Liver (tissue), 3 donors: Measurements from ENCODE around the gene CX3CL1.

Source experiments
- CTCF ChIP-seq: fragments of 150-350 bp; IDR thresholded peaks from 2 replicates; pipeline ENCODE4 v1.5.1; 2017; ENCODE audit warnings: improper control_type of control experiment, low read depth, low read length; ENCODE audit not compliant: missing input control
- EGR1 ChIP-seq, 2 donors: IDR thresholded peaks; 2 replicates each; pipeline ENCODE4 v1.6.1; 2016 to 2018; ENCODE audit warnings: antibody characterized with exemption in 2 of 2, low read depth in 2 of 2
- GABPA ChIP-seq, 2 donors: IDR thresholded peaks in 1 of 2; conservative IDR thresholded peaks in 1 of 2; 2 replicates each; pipeline ENCODE4 v1.6.1; 2016; ENCODE audit warnings: antibody characterized with exemption in 2 of 2, mild to moderate bottlenecking in 1 of 2, moderate library complexity in 1 of 2
- HNF4G ChIP-seq: IDR thresholded peaks from 2 replicates; pipeline ENCODE4 v1.6.1; 2016; ENCODE audit warnings: antibody characterized with exemption
- JUND ChIP-seq, 2 donors: IDR thresholded peaks; 2 replicates each; pipeline ENCODE4 v1.6.1; 2016; ENCODE audit warnings: antibody characterized with exemption in 2 of 2
- MAX ChIP-seq: IDR thresholded peaks from 2 replicates; pipeline ENCODE4 v1.6.1; 2016; ENCODE audit warnings: antibody characterized with exemption
- RAD21 ChIP-seq, 2 donors: IDR thresholded peaks; 2 replicates each; pipeline ENCODE4 v1.6.1; 2016; ENCODE audit warnings: antibody characterized with exemption in 2 of 2, mild to moderate bottlenecking in 2 of 2
- REST ChIP-seq: IDR thresholded peaks from 2 replicates; pipeline ENCODE4 v1.6.1; 2016; ENCODE audit warnings: antibody characterized with exemption, mild to moderate bottlenecking
- SP1 ChIP-seq: IDR thresholded peaks from 2 replicates; pipeline ENCODE4 v1.6.1; 2018; ENCODE audit warnings: antibody characterized with exemption, mild to moderate bottlenecking
- TAF1 ChIP-seq: conservative IDR thresholded peaks from 2 replicates; pipeline ENCODE4 v1.6.1; 2016; ENCODE audit warnings: antibody characterized with exemption, mild to moderate bottlenecking
- YY1 ChIP-seq: IDR thresholded peaks from 2 replicates; pipeline ENCODE4 v1.6.1; 2016; ENCODE audit warnings: antibody characterized with exemption, mild to moderate bottlenecking
- ZBTB33 ChIP-seq: IDR thresholded peaks from 2 replicates; pipeline ENCODE4 v1.6.1; 2016; ENCODE audit warnings: antibody characterized with exemption
- donor health status: healthy.
- donor health status: healthy.

GRCh38 chr16:57358086-57358420 lies 14.2 kb upstream of the CX3CL1 start:
- TF ChIP-seq JUND (IDR thresholded peaks at IDR 0.05): no peak
- no peak for TF ChIP-seq CTCF
- TF ChIP-seq MAX: no peak
- no peak for TF ChIP-seq REST
- no peak for TF ChIP-seq TAF1
- no peak for TF ChIP-seq ZBTB33
- TF ChIP-seq HNF4G: no peak
- no peak for TF ChIP-seq YY1
- no peak for TF ChIP-seq EGR1 (IDR thresholded peaks at IDR 0.05; ENCODE audit: low read depth in 2 of 2)
- no peak for TF ChIP-seq RAD21 (IDR thresholded peaks at IDR 0.05)
- TF ChIP-seq GABPA (IDR thresholded peaks at IDR 0.05 in 1 of 2, conservative IDR thresholded peaks at IDR 0.05 in 1 of 2): no peak
- no peak for TF ChIP-seq SP1
